ENCODE results near the gene SC5D.

DNA sequence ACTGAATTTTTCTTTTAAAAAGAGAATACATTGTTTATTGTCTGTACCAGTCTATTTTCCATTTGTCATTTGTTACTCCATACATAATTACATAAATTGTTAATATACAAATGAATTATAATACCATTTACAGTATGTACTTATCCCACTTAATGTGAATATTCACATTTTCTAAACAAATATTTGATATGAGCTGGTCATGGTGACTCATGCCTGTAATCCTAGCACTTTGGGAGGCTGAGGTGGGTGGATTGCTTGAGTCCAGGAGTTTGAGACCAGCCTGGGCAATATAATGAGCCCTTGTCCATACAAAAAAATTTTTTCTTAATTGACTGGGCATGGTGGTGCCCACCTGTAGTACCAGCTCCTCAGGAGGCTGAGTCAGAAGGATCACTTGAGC lies 6.8 kb downstream of the SC5D start:
- TF ChIP-seq POLR2A (IDR thresholded peaks at IDR 0.05): no peak
- TF ChIP-seq, protein P1, sequence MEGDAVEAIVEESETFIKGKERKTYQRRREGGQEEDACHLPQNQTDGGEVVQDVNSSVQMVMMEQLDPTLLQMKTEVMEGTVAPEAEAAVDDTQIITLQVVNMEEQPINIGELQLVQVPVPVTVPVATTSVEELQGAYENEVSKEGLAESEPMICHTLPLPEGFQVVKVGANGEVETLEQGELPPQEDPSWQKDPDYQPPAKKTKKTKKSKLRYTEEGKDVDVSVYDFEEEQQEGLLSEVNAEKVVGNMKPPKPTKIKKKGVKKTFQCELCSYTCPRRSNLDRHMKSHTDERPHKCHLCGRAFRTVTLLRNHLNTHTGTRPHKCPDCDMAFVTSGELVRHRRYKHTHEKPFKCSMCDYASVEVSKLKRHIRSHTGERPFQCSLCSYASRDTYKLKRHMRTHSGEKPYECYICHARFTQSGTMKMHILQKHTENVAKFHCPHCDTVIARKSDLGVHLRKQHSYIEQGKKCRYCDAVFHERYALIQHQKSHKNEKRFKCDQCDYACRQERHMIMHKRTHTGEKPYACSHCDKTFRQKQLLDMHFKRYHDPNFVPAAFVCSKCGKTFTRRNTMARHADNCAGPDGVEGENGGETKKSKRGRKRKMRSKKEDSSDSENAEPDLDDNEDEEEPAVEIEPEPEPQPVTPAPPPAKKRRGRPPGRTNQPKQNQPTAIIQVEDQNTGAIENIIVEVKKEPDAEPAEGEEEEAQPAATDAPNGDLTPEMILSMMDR (IDR thresholded peaks at IDR 0.05): no peak

Measured in esophagus squamous epithelium (tissue), 4 donors.